ENCODE measurements around the gene LPAR1.

The LPAR1 gene

GRCh38 chr9:111008158-111009075 is 29.9 kb downstream of the LPAR1 start:
- intact Hi-C loops (cut with DNase I; ENCODE audit: low total_unique reads), result no loop called here
- Histone ChIP-seq H3K4me3 (no peak overlapping the region), H3K9me3 (no peaks in the 10 kb centered on the region), H3K27ac (no peak overlapping the region), H3K36me3 (no peaks in the 10 kb centered on the region), H3K4me1 (peaks cover 0 to 29% (median 0%) of the 10 kb centered on the region in 4 donors), H3K27me3 (no peaks in the 10 kb centered on the region)
- no peak for TF ChIP-seq CTCF (IDR thresholded peaks at IDR 0.05)
- DNase-seq, result no peak

GRCh38 chr9:111005746-111006470 is 32.4 kb downstream of the LPAR1 start:
- intact Hi-C loops (cut with DNase I; ENCODE audit: low total_unique reads), result no loop called here
- no peak overlapping the region for H3K27ac ChIP-seq
- TF ChIP-seq CTCF (IDR thresholded peaks at IDR 0.05), result no peak
- no peak overlapping the region for H3K4me3 ChIP-seq
- H3K9me3 ChIP-seq, result no peaks in the 10 kb centered on the region
- no peaks in the 10 kb centered on the region for H3K27me3 ChIP-seq
- DNase-seq, result no peak
- peaks cover 0 to 31% (median 0%) of the 10 kb centered on the region in 4 donors for H3K4me1 ChIP-seq
- H3K36me3 ChIP-seq, result no peaks in the 10 kb centered on the region

GRCh38 chr9:111004936-111005335 is 33.3 kb downstream of the LPAR1 start:
- no peak for TF ChIP-seq CTCF (IDR thresholded peaks at IDR 0.05)
- DNase-seq, result no peak
- H3K9me3 ChIP-seq, result no peaks in the 10 kb centered on the region
- H3K4me1 ChIP-seq, result peaks cover 0 to 39% (median 1%) of the 10 kb centered on the region in 4 donors
- no peaks in the 10 kb centered on the region for H3K27me3 ChIP-seq
- no peak overlapping the region for H3K27ac ChIP-seq
- no peaks in the 10 kb centered on the region for H3K36me3 ChIP-seq
- intact Hi-C loops (cut with DNase I; ENCODE audit: low total_unique reads), result no loop called here
- no peak overlapping the region for H3K4me3 ChIP-seq

GRCh38 chr9:111003182-111003581 is 35.1 kb downstream of the LPAR1 start:
- peaks cover 0 to 51% (median 3%) of the 10 kb centered on the region in 4 donors for H3K4me1 ChIP-seq
- H3K36me3 ChIP-seq, result no peaks in the 10 kb centered on the region
- intact Hi-C loops (cut with DNase I; ENCODE audit: low total_unique reads), result no loop called here
- DNase-seq, result no peak
- H3K9me3 ChIP-seq, result no peaks in the 10 kb centered on the region
- no peak overlapping the region for H3K27ac ChIP-seq
- no peak overlapping the region for H3K4me3 ChIP-seq
- TF ChIP-seq CTCF (IDR thresholded peaks at IDR 0.05), result no peak
- H3K27me3 ChIP-seq, result no peaks in the 10 kb centered on the region

GRCh38 chr9:111001526-111001925 is 36.7 kb downstream of the LPAR1 start:
- no peak for DNase-seq
- H3K27ac ChIP-seq, result no peak overlapping the region
- H3K27me3 ChIP-seq, result no peaks in the 10 kb centered on the region
- H3K4me3 ChIP-seq, result no peak overlapping the region
- intact Hi-C loops (cut with DNase I; ENCODE audit: low total_unique reads), result no loop called here
- H3K36me3 ChIP-seq, result no peaks in the 10 kb centered on the region
- H3K9me3 ChIP-seq, result no peaks in the 10 kb centered on the region
- H3K4me1 ChIP-seq, result peaks cover 0 to 66% (median 9%) of the 10 kb centered on the region in 4 donors
- TF ChIP-seq CTCF (IDR thresholded peaks at IDR 0.05), result no peak

Measured in tibial artery (tissue), 4 donors.